ENCODE measurements around the gene ANKMY1. TPM values are rescaled to one million over a fixed set of nuclear protein-coding genes. Genes with fewer than 3 reads are reported as not detected.

The ANKMY1 gene
- total and polyA plus RNA-seq, 2 of the 8 experiments (the other 6 are each of a cell fraction or from before 2014, with no cell fraction given) = 4.5 to 4.8 TPM

GRCh38 chr2:240551288-240551687 is 6.5 kb downstream of the ANKMY1 start (continued):
- TF ChIP-seq EP300 (IDR thresholded peaks at IDR 0.05; ENCODE audit: borderline replicate concordance in 1 of 2, low read depth in 2 of 2, low read length in 2 of 2) (no peak), SUZ12 (IDR thresholded peaks at IDR 0.05; ENCODE audit: low read length) (no peak), SIN3A (conservative IDR thresholded peaks at IDR 0.05 in 1 of 2, IDR thresholded peaks at IDR 0.05 in 1 of 2; ENCODE audit: low read depth in 1 of 2, low read length in 2 of 2) (no peak), POLR2A (IDR thresholded peaks at IDR 0.05; ENCODE audit: control extremely low read depth in 1 of 2, low read depth in 2 of 2, low read length in 2 of 2) (no peak), NRF1 (IDR thresholded peaks at IDR 0.05; ENCODE audit: low read depth, low read length) (no peak), BRCA1 (IDR thresholded peaks at IDR 0.05; ENCODE audit: low read depth, low read length) (no peak)
